ACHN (cell line): ENCODE measurements around the gene C10orf105.

ENCODE experiments used
- DNase-seq: peaks from one replicate; pipeline ENCODE4 v3.0.0-alpha.2; 2015
- in situ Hi-C: cut with HindIII; loops from 2 replicates; pipeline ENCODE4 v1.10.0; 2017; ENCODE audit warnings: low sequenced_read_pairs, low pct_ligation_motif_present, low pct_unique_long_range_greater_than_20kb

The C10orf105 gene

DNA sequence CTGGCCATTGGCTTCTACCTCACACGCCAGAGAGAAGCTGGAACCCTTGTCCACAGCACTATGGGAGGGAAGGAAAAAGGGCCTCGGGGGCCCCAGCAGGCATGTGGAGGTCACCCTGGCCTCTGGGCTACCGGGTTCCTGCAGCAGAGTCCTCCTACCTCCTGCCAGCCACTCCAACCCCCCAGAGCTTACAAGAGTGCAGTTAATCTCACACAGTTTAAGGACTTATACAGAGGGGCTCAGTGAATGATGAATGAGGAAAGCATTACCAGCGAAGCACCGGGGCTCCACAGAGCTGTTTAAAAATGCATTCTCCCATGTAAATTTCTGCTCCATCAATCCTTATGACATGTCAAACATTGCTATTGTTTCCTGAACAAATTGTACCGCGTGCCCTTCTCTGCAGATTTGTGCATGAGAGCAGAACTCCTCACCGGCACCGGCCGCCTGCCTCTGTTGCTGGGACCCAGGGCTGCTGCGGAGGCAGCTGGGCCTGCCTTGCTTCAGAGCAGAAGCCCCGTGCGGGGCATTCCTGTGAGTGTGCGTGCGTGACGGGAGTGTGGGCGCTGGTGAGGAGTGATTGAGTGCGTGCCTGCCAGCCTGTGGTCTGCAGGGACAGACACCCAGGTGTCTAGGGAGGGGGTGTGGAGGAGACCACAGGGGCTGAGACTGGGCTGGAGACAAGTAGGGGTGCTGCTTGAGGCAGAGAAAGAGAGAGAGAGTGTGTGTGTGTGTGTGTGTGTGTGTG, 52.8 kb downstream of the C10orf105 start:
- no peak for DNase-seq

DNA sequence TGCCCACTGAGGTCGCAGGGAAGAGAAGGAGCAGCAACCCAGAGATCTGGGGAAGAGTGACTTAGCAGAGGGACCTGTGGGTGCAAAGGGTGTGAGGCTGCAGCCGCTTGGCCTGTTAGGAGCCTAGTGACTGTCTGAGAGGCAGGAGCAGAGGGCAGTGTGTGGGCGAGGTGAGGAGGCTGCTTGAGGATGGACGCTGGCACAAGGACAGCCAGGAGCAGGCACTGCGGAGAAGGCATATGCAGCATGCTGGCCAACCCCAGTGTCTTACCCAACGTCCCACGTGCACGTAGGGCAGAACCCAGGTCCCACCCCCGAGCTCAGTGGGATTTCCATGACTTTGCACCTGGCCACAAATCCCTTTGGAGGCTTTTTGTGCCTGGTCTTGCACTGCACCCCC, 54.1 kb downstream of the C10orf105 start:
- in situ Hi-C loops: no loop called here

More for the DNA sequence above, 52.8 kb downstream of the C10orf105 start:
- in situ Hi-C loops: no loop called here

DNA sequence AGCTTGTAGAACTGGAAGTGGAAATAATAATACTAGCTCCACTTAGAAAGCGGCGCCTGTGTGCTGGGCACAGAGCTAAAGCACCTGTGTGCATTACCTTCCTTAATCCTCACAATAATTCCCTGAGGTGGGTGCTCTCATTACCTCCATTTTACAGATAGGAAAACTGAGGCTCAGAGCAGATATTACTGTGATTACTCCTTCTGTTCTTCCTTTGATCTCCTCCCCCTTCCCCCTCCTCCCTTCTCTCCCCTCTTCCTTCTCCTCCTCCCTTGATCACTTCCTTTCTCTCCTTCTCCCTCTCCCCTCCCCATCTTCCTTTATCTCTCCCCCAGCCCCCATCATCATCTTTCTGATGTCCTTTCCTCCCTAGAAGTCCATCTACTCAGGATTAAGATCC, 55.0 kb downstream of the C10orf105 start:
- DNase-seq: no peak
- in situ Hi-C loops: no loop called here

More for the DNA sequence above, 54.1 kb downstream of the C10orf105 start:
- no peak for DNase-seq

DNA sequence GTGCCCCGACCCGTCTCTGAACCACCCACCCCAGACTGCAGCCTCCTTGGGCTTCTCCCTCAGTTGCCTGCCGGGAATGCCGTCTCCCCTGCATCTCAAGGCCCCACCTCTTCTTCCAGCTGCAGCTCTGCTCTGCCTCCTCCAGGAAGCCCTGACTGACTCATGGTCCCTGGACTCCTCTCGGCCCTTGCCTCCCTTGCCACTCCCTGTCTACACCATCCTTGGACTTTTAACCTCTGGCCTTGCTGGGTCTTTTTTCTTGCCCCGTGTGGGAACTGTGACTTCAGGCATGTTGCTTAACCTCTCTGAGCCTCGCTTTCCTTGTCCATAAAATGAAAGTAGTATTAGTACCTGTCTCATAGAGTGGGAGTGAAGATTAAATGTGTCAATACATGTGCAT, 56.3 kb downstream of the C10orf105 start:
- in situ Hi-C loops: no loop called here
- DNase-seq: no peak

DNA sequence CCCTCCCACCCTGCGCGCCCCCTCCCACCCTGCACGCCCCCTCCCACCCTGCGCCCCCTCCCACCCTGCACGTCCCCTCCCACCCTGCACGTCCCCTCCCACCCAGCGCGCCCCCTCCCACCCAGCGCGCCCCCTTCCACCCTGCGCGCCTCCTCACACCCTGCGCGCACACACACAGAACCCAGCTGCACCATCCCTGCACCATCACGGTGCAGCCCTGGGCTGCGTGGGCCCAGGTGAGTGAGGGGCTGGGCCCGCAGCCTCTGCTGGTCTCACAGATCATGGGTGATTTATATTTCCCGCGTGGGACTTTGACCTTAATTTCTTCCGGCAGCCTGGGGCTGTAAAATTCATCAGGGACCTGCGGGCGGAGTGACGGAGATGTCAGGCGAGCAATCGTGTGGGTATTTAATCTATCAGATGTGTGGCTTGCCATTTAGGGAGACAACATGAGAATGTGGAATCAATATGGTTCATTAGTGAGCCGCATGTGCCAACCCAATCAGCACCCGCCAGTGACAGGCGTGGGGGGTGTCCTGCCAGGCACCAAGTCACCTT, 57.7 kb downstream of the C10orf105 start:
- in situ Hi-C loops: no loop called here
- DNase-seq: no peak
